ENCODE results near the gene KIF26B.
"Not testable (repeated sequence)": the region's sequence is repeated elsewhere in the genome, so short reads cannot be mapped to it uniquely, and the experiment has no call there.

The KIF26B gene

GRCh38 chr1:245355851-245356630, 201.3 kb downstream of the KIF26B start:
- H3K9ac ChIP-seq (ENCODE audit: low read length); H3K27ac ChIP-seq (ENCODE audit: low read length); H3K36me3 ChIP-seq (ENCODE audit: control insufficient read depth, low read depth, low read length); H3K27me3 ChIP-seq (ENCODE audit: control insufficient read depth, insufficient read depth, low read length); H3K4me3 ChIP-seq (ENCODE audit: low read length); H3K4me1 ChIP-seq (ENCODE audit: control insufficient read depth, low read depth, low read length); H3K9me3 ChIP-seq (ENCODE audit: control insufficient read depth, low read depth, low read length): not testable (repeated sequence)

GRCh38 chr1:245356891-245357585, 202.3 kb downstream of the KIF26B start:
- Histone ChIP-seq H3K27me3 (ENCODE audit: control insufficient read depth, insufficient read depth, low read length) (no peaks in the 10 kb centered on the region), H3K4me1 (ENCODE audit: control insufficient read depth, low read depth, low read length) (no peaks in the 10 kb centered on the region), H3K9me3 (ENCODE audit: control insufficient read depth, low read depth, low read length) (no peaks in the 10 kb centered on the region), H3K36me3 (ENCODE audit: control insufficient read depth, low read depth, low read length) (no peaks in the 10 kb centered on the region), H3K9ac (ENCODE audit: low read length) (no peak overlapping the region), H3K4me3 (ENCODE audit: low read length) (no peak overlapping the region), H3K27ac (ENCODE audit: low read length) (no peak overlapping the region)

DNA sequence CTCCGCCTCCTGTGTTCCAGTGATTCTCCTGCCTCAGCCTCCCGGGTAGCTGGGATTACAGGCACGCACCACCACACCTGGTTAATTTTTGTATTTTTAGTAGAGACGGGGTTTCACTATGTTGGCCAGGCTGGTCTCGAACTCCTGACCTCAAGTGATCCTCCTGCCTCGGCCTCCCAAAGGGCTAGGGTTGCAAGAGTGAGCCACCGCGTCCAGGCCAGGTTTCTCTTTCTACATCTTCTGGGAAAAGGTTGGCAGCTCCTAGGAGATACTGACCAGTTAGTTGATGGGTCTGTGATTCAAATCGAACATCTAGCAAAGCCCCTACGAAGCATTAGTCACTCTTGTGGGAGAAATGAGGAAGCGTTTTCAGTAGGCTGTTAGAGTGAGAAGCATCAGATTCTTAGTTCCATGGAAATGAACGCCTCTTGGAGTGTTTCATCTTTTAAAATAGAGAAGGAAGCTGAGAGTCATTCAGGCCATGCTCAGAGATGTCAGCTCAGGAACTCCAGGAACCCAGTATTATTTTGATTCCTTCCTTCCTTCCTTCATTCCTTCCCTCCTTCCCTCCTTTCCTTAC, 204.4 kb downstream of the KIF26B start:
- not testable (repeated sequence) for H3K27me3 ChIP-seq (ENCODE audit: control insufficient read depth, insufficient read depth, low read length); H3K4me3 ChIP-seq (ENCODE audit: low read length); H3K9me3 ChIP-seq (ENCODE audit: control insufficient read depth, low read depth, low read length); H3K4me1 ChIP-seq (ENCODE audit: control insufficient read depth, low read depth, low read length); H3K36me3 ChIP-seq (ENCODE audit: control insufficient read depth, low read depth, low read length); H3K9ac ChIP-seq (ENCODE audit: low read length); H3K27ac ChIP-seq (ENCODE audit: low read length)

DNA sequence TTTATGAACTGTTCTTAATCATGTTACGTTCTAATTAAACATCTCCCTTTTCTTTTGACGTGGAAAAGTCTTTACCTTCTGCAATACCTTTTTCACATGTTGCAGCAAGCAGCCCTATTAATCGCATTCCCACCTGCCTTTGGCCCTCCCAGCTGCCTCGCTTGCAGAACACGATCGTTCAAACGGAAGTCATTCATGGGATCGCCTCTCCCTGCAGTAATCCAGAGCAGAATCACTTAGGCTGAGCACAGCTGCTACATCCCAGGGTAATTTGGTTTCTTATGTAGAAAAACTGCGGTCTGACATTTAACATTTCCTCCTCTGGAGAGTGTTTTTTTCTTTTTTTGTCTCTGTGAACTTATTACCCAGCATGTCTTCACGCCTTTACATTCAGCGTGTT, 206.3 kb downstream of the KIF26B start:
- no peak overlapping the region for H3K4me3 ChIP-seq (ENCODE audit: low read length)
- no peaks in the 10 kb centered on the region for H3K27me3 ChIP-seq (ENCODE audit: control insufficient read depth, insufficient read depth, low read length)
- H3K4me1 ChIP-seq (ENCODE audit: control insufficient read depth, low read depth, low read length) = no peaks in the 10 kb centered on the region
- no peaks in the 10 kb centered on the region for H3K36me3 ChIP-seq (ENCODE audit: control insufficient read depth, low read depth, low read length)
- no peak overlapping the region for H3K9ac ChIP-seq (ENCODE audit: low read length)
- no peaks in the 10 kb centered on the region for H3K9me3 ChIP-seq (ENCODE audit: control insufficient read depth, low read depth, low read length)
- no peak overlapping the region for H3K27ac ChIP-seq (ENCODE audit: low read length)

GRCh38 chr1:245361951-245362350, 207.2 kb downstream of the KIF26B start:
- no peaks in the 10 kb centered on the region for H3K9me3 ChIP-seq (ENCODE audit: control insufficient read depth, low read depth, low read length)
- H3K4me3 ChIP-seq (ENCODE audit: low read length) = no peak overlapping the region
- H3K27me3 ChIP-seq (ENCODE audit: control insufficient read depth, insufficient read depth, low read length) = no peaks in the 10 kb centered on the region
- no peaks in the 10 kb centered on the region for H3K4me1 ChIP-seq (ENCODE audit: control insufficient read depth, low read depth, low read length)
- no peak overlapping the region for H3K27ac ChIP-seq (ENCODE audit: low read length)
- no peak overlapping the region for H3K9ac ChIP-seq (ENCODE audit: low read length)
- no peaks in the 10 kb centered on the region for H3K36me3 ChIP-seq (ENCODE audit: control insufficient read depth, low read depth, low read length)

- no peak overlapping the region for H3K27ac ChIP-seq (ENCODE audit: low read length)
These were observed 208.8 kb downstream of the KIF26B start for GRCh38 chr1:245363461-245364200.

DNA sequence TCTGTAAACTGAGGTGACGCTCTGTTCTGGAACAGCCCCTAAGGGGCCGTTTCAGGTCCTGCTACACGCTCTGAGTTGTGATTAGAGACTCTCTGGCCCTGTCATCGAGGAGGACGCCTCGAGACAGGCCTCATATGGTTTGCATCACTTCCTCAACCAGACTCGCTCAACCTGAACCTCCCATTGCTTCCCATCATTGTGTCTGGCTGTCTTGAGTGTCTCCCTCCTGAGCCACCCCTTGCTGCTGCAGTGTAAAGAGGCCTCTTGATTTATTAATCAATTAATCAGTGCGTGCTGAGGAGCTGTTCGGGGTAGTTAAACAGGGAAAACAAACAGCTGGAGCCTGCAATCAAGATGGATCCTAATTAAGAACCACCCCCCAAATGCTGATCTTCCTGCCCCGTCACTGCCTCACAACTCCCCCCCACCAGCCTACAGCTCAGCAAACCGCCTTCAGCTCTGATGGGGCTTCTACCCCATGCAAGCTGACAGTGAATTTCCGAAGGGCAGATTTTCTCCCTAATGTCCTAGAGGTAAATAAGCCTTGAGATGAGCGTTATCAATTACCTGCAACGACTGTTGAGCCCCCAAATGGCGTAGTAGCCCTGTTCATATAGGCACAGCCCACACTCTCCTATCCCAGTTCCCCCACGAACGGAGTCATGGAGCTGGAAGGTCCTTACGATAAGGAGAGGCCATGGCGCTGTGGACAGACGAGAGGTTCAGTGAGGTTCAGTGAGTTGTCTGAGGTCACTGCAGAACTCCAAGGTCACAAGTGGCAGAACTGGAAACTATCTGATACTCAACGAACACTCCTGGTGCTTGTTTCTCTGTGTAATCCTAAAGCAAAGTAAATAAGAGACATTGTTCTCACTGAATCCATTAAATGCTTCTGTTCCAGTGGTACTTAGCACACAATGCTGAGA, 210.6 kb downstream of the KIF26B start:
- Histone ChIP-seq H3K4me3 (ENCODE audit: low read length) (no peak overlapping the region), H3K9ac (ENCODE audit: low read length) (no peak overlapping the region), H3K4me1 (ENCODE audit: control insufficient read depth, low read depth, low read length) (no peaks in the 10 kb centered on the region), H3K36me3 (ENCODE audit: control insufficient read depth, low read depth, low read length) (no peaks in the 10 kb centered on the region), H3K27ac (ENCODE audit: low read length) (no peak overlapping the region), H3K9me3 (ENCODE audit: control insufficient read depth, low read depth, low read length) (no peaks in the 10 kb centered on the region), H3K27me3 (ENCODE audit: control insufficient read depth, insufficient read depth, low read length) (no peaks in the 10 kb centered on the region)

More at GRCh38 chr1:245363461-245364200, 208.8 kb downstream of the KIF26B start:
- no peak overlapping the region for H3K4me3 ChIP-seq (ENCODE audit: low read length)
- H3K36me3 ChIP-seq (ENCODE audit: control insufficient read depth, low read depth, low read length) = no peaks in the 10 kb centered on the region
- no peaks in the 10 kb centered on the region for H3K4me1 ChIP-seq (ENCODE audit: control insufficient read depth, low read depth, low read length)
- no peaks in the 10 kb centered on the region for H3K9me3 ChIP-seq (ENCODE audit: control insufficient read depth, low read depth, low read length)
- H3K9ac ChIP-seq (ENCODE audit: low read length) = no peak overlapping the region
- no peaks in the 10 kb centered on the region for H3K27me3 ChIP-seq (ENCODE audit: control insufficient read depth, insufficient read depth, low read length)

DNA sequence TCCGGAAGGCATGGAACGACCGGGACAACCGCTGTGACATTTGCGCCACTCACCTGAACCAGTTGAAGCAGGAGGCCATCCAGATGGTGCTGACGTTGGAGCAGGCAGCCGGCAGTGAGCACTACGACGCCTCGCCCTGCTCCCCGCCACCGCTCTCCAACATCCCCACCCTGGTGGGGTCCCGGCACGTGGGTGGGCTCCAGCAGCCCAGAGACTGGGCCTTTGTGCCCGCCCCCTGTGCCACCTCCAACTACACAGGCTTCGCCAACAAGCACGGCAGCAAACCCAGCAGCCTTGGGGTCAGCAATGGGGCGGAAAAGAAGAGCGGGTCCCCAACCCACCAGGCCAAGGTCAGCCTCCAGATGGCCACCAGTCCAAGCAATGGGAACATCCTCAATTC, 212.1 kb downstream of the KIF26B start:
- Histone ChIP-seq H3K9me3 (ENCODE audit: control insufficient read depth, low read depth, low read length) (no peaks in the 10 kb centered on the region), H3K9ac (ENCODE audit: low read length) (no peak overlapping the region), H3K4me1 (ENCODE audit: control insufficient read depth, low read depth, low read length) (no peaks in the 10 kb centered on the region), H3K27me3 (ENCODE audit: control insufficient read depth, insufficient read depth, low read length) (no peaks in the 10 kb centered on the region), H3K36me3 (ENCODE audit: control insufficient read depth, low read depth, low read length) (no peaks in the 10 kb centered on the region), H3K4me3 (ENCODE audit: low read length) (no peak overlapping the region), H3K27ac (ENCODE audit: low read length) (no peak overlapping the region)

GRCh38 chr1:245370175-245370825, 215.5 kb downstream of the KIF26B start:
- no peak overlapping the region for H3K4me3 ChIP-seq (ENCODE audit: low read length)
- no peak overlapping the region for H3K9ac ChIP-seq (ENCODE audit: low read length)
- no peaks in the 10 kb centered on the region for H3K9me3 ChIP-seq (ENCODE audit: control insufficient read depth, low read depth, low read length)
- H3K27me3 ChIP-seq (ENCODE audit: control insufficient read depth, insufficient read depth, low read length) = no peaks in the 10 kb centered on the region
- no peaks in the 10 kb centered on the region for H3K36me3 ChIP-seq (ENCODE audit: control insufficient read depth, low read depth, low read length)
- no peak overlapping the region for H3K27ac ChIP-seq (ENCODE audit: low read length)
- no peaks in the 10 kb centered on the region for H3K4me1 ChIP-seq (ENCODE audit: control insufficient read depth, low read depth, low read length)

- H3K4me3 ChIP-seq (ENCODE audit: low read length) = no peak overlapping the region
- no peak overlapping the region for H3K9ac ChIP-seq (ENCODE audit: low read length)
- H3K27ac ChIP-seq (ENCODE audit: low read length) = no peak overlapping the region
- no peaks in the 10 kb centered on the region for H3K9me3 ChIP-seq (ENCODE audit: control insufficient read depth, low read depth, low read length)
- no peaks in the 10 kb centered on the region for H3K4me1 ChIP-seq (ENCODE audit: control insufficient read depth, low read depth, low read length)
- H3K36me3 ChIP-seq (ENCODE audit: control insufficient read depth, low read depth, low read length) = no peaks in the 10 kb centered on the region
- no peaks in the 10 kb centered on the region for H3K27me3 ChIP-seq (ENCODE audit: control insufficient read depth, insufficient read depth, low read length)
These were observed 216.3 kb downstream of the KIF26B start for GRCh38 chr1:245370905-245371581.
